ENCODE measurements around the gene SPACA6. TPM values are rescaled to one million over a fixed set of nuclear protein-coding genes. Genes with fewer than 3 reads are reported as not detected.

Gene SPACA6
- total RNA-seq, 3 donors from 2014 or later = 2.9 to 35.5 (median 4.1) TPM

DNA sequence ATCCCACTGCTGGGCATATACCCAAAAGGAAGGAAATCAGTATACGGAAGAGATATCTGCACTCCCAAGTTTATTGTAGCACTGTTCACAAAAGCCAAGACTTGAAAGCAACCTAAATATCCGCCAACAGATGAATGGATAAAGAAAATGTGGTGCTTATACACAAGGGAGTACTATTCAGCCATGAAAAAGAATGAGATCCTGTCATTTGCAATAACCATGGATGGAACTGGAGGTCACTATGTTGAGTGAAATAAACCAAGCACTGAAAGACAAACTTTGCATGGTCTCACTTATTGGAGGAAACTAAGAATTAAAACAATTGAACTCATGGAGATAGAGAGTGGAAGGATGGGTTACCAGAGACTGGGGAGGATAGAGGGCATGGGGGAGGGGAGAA, 40.0 kb upstream of the SPACA6 start:
- Histone ChIP-seq H3K4me1 (ENCODE audit: low read depth) (no peaks in the 10 kb centered on the region), H3K36me3 (ENCODE audit: low read depth) (no peaks in the 10 kb centered on the region), H3K4me3 (no peak overlapping the region), H3K9me3 (peaks cover 2% of the 10 kb centered on the region)
- DNase-seq (no peak), ATAC-seq (no peak)
- intact Hi-C loops (cut with DNase I, micrococcal nuclease) = no loop called here
- TF ChIP-seq, protein P1, sequence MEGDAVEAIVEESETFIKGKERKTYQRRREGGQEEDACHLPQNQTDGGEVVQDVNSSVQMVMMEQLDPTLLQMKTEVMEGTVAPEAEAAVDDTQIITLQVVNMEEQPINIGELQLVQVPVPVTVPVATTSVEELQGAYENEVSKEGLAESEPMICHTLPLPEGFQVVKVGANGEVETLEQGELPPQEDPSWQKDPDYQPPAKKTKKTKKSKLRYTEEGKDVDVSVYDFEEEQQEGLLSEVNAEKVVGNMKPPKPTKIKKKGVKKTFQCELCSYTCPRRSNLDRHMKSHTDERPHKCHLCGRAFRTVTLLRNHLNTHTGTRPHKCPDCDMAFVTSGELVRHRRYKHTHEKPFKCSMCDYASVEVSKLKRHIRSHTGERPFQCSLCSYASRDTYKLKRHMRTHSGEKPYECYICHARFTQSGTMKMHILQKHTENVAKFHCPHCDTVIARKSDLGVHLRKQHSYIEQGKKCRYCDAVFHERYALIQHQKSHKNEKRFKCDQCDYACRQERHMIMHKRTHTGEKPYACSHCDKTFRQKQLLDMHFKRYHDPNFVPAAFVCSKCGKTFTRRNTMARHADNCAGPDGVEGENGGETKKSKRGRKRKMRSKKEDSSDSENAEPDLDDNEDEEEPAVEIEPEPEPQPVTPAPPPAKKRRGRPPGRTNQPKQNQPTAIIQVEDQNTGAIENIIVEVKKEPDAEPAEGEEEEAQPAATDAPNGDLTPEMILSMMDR (IDR thresholded peaks at IDR 0.05) = no peak

DNA sequence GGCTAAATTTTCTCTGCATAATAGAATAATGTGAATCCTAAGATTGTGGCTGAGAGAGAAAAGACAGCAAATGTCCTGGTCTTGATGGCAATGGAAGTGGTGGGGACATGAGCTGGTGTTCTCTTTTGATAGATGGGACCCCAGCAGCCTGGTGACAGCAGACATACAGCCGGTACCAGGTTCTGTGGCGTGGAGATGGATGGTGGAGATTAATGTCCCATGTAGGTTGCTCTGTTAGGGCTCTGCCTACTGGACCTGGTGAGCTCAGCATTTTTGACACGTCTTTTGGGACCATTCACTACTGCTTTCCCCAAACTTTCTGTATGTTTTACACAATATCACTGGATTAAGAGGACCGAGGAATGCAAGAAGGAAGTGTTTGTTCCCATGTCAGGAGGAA, 38.3 kb upstream of the SPACA6 start:
- DNase-seq (no peak), ATAC-seq (no peak)
- intact Hi-C loops (cut with DNase I, micrococcal nuclease) = loop anchor here in 1 of 2 donors (5.0 kb wide), 1 partner anchor 177 kb away; the partner anchor contains the start of gene CEACAM18
- H3K4me1 ChIP-seq (ENCODE audit: low read depth) = no peaks in the 10 kb centered on the region
- TF ChIP-seq, protein P1 (IDR thresholded peaks at IDR 0.05) = no peak
- no peaks in the 10 kb centered on the region for H3K36me3 ChIP-seq (ENCODE audit: low read depth)
- no peak overlapping the region for H3K4me3 ChIP-seq
- H3K9me3 ChIP-seq = peaks cover 2% of the 10 kb centered on the region

DNA sequence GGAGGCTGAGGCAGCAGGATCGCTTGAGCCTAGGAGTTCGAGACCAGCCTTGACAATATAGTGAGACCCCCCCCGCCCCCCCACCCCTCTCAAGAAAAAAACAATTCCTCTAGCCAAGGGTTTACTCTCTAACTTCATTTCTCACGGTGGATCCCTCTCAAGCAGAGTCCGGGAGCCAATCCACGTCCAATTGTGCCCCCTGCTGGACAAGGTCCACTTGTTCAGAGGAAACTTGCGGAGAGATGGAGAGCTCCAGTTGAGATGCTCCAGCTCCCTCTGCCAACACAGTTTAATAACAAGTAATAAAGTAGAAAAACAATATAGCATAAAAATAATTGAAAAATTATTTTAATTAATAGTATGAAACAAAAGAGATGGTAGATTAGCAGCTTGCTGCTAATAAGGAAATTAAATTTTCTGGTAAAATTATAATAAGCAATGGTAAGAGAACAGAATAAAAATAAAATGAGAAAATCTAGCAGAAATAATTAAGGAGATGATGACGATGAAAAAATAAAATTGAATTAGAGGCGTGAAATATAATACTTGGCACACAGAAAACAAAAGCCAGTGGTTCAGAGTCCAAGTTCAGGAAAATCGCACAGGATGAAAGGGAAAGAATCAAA, 32.0 kb upstream of the SPACA6 start:
- peak; percentile 66 for ATAC-seq
- H3K4me1 ChIP-seq (ENCODE audit: low read depth) = no peaks in the 10 kb centered on the region
- peak; percentile 55 to 76 (median 57) for DNase-seq
- no peak overlapping the region for H3K4me3 ChIP-seq
- H3K9me3 ChIP-seq = no peaks in the 10 kb centered on the region
- intact Hi-C loops (cut with DNase I, micrococcal nuclease) = no loop called here
- TF ChIP-seq, protein P1 (IDR thresholded peaks at IDR 0.05) = no peak
- H3K36me3 ChIP-seq (ENCODE audit: low read depth) = no peaks in the 10 kb centered on the region

DNA sequence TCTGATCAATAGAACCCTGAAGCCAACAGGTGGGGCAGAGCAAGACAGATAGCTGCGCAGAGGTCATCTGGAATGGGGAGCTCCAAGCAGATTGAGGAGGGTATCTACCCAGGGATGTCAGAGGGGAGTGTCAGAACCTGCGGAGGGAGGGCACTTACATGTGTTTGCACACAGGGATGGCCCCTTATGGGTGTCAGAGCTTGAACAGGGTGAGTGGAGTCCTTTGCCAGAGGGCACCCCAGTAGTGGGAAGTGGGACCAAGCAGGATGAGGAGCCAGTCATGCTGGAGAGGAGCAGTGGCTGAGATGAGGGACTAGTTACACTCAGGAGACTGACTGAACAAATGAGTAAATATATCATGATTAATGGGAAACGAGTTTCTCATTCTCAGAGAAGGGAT, 29.5 kb upstream of the SPACA6 start:
- Histone ChIP-seq H3K9me3 (no peaks in the 10 kb centered on the region), H3K4me3 (no peak overlapping the region), H3K4me1 (ENCODE audit: low read depth) (no peaks in the 10 kb centered on the region), H3K36me3 (ENCODE audit: low read depth) (no peaks in the 10 kb centered on the region)
- TF ChIP-seq, protein P1 (IDR thresholded peaks at IDR 0.05) = no peak
- intact Hi-C loops (cut with DNase I, micrococcal nuclease) = no loop called here
- DNase-seq (no peak), ATAC-seq (no peak)

DNA sequence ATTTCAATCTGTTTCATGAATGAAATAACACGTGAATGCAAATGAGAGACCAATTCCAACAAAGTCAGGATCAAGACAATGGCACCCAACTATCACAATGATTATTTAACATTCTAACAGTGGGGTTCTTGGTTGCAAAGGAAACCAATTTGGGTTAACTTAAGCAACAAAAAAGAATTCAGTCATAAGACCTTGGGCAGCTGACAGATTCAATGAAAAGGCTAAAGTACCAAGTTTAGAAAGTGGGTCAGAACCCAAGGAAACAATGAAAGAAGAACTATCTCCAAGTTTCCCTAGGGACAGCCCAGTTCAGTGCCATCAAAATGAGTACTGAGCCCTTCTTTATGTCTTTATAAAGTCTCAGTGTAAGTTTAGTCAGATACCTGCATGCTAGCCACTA, 29.0 kb upstream of the SPACA6 start:
- TF ChIP-seq, protein P1 (IDR thresholded peaks at IDR 0.05) = no peak
- DNase-seq (no peak), ATAC-seq (no peak)
- Histone ChIP-seq H3K4me3 (no peak overlapping the region), H3K4me1 (ENCODE audit: low read depth) (no peaks in the 10 kb centered on the region), H3K9me3 (no peaks in the 10 kb centered on the region), H3K36me3 (ENCODE audit: low read depth) (no peaks in the 10 kb centered on the region)
- intact Hi-C loops (cut with DNase I, micrococcal nuclease) = no loop called here

DNA sequence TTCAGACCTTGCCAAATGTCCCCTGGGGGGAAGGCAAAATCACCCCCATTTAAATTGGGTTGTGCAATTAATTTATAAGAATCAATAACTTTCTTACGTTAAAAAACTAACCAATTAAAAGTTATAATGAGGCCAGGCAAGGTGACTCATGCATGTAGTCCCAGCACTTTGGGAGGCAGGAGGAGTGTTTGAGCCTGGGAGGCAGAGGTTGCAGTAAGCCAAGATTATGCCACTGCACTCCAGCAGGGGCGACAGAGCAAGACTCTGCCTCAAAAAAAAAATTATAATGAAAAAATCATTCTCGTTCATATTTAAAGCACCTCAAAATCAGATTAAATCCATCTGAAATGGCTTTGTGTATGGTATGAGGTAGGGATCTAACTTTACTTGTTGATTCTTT, 28.1 kb upstream of the SPACA6 start:
- Histone ChIP-seq H3K4me1 (ENCODE audit: low read depth) (no peaks in the 10 kb centered on the region), H3K36me3 (ENCODE audit: low read depth) (no peaks in the 10 kb centered on the region), H3K4me3 (no peak overlapping the region), H3K9me3 (no peaks in the 10 kb centered on the region)
- TF ChIP-seq, protein P1 (IDR thresholded peaks at IDR 0.05) = no peak
- intact Hi-C loops (cut with DNase I, micrococcal nuclease) = no loop called here
- no peak for ATAC-seq
- no peak for DNase-seq

All from mucosa of descending colon (tissue), 3 donors.